DLD1 (cell line): ENCODE data around the gene UBXN2A.
"Not testable (repeated sequence)": the region's sequence is repeated elsewhere in the genome, so short reads cannot be mapped to it uniquely, and the experiment has no call there.

ENCODE experiments used
- in situ Hi-C: cut with HindIII; loops from 2 replicates; pipeline ENCODE4 v1.10.0; 2017; ENCODE audit warnings: low sequenced_read_pairs

The UBXN2A gene

DNA sequence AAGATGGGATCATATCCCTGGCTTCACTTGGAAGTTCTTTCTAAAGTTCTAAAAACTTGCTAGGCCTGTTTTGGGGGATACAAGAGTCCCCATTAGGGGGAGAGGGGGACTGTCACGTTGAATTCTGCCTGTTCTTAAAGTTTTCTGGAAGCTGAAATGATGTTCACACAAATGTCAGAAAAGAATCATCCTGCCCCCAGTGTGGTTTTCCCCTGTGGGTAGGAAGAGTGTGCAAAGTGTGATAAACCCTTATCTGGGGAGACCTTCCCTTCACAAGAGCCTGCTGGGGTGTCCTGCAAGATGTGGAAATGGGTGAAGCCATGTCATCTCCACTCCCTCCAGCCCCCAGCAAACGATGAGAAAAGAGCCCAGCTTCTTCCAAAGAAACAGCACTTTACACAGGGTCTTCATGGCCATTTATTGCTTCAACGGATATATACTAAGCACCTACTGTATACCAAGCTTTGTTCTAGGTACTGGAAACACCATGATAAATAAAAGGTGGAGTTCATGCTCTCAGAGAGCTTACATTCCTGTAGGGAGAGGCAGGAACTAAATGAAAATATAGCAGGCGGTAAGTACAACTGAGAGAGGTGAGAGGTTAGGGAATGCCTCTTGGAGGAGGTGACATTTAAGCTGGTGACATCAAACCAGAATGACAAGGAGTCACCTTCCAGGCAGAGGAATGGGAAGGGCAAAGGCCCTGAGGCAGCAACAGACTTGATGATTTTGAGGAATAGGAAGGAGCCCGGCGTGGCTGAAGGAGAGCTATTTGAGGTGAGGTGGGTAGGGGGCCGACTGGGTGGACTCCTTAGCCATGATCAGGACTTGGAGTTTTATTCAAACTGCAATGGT lies 71.2 kb downstream of the UBXN2A start:
- in situ Hi-C loops: no loop called here

GRCh38 chr2:24012521-24013188 lies 72.4 kb downstream of the UBXN2A start:
- in situ Hi-C loops: no loop called here

- in situ Hi-C loops: not testable (repeated sequence)
Measured at GRCh38 chr2:24014902-24015301, 74.6 kb downstream of the UBXN2A start.

DNA sequence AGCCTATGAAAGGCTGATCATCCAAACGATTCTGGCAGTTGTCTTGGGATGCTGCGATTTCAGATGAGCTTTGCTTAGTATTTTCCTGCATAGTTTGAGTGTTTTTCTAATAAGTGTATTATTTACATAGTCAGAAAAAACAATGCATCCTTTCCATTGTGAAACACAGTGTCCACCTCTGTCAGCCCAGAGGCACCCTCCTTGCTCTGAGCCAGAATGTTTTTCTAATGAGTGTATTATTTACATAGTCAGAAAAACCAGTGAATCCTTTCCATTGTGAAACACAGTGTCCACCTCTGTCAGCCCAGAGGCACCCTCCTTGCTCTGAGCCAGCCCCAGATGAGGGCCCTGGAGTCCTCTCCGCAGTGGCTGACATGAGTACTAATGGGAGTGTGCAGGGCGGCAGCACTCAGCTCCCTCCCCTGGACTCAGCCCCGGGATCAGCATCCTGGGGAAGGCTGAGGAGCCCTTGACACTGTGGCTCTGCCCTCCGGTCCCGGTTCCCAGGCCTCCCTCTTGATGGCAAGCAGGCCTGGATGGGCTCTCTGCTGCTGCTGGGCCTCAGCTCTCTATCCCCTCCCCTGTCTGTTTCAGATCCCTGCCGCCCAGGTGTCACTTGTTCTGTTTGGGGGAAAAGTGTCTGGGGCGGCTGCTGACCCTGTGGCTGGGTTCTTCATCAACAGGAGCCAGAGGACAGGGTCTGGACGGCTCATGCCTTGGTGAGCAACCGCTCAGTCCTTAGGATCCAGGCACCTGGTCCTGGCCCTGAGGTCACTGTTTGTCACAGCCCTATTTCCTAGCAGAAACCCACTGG lies 75.5 kb downstream of the UBXN2A start:
- in situ Hi-C loops: no loop called here

DNA sequence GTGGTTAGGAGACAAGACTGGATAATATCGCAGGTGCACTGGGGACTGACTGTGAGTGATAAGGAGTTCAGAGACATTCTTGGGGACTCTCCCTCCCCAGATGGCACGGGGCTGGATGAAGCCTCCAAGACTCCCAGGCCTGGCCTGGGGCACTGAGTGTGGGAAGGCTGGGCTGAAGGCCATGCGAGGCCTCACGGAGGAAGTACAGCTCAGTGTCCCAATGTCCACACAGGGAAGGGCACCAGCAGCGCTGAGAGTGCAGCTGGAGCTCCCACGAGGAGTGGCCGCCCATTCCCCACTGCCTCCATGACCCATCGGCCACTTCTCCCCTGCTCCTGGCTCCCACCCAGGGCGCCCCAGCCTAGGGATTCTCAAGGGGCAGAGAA lies 76.1 kb downstream of the UBXN2A start:
- in situ Hi-C loops: no loop called here

DNA sequence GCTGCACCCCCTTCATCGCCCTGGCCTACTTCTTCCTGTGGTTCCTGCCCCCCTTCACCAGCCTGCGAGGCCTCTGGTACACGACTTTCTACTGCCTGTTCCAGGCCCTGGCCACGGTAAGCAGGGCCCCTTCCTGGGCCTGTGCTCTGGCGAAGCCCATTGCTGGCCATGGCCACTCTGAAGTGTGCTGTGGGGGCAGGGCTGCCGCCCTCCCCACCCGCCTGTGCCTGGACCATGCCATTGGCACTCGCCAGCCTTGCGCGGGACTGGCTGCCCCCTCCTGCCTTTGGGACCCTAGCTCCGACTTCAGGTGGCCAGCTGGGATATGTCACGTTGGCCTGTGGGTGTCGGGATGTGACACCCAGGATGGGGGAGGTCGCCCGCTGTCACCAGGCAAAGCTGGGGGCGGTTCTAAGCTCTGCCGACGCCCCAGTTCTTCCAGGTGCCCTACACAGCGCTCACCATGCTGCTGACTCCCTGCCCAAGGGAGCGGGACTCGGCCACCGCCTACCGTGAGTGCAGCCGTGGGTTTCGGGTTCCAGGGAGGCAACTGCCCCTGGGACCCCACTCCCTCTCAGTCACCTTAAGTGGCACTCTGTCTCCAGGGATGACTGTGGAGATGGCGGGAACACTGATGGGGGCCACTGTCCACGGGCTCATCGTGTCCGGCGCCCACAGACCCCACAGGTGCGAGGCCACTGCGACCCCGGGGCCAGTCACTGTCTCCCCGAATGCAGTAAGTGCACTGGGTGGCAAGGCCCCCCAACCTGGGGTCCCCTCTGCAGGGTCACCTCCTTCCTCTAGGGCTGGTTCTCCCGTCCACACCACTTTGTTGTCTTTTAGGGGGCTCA lies 76.8 kb downstream of the UBXN2A start:
- in situ Hi-C loops: no loop called here

- in situ Hi-C loops: no loop called here
Measured at GRCh38 chr2:24017711-24018110, 77.4 kb downstream of the UBXN2A start.

DNA sequence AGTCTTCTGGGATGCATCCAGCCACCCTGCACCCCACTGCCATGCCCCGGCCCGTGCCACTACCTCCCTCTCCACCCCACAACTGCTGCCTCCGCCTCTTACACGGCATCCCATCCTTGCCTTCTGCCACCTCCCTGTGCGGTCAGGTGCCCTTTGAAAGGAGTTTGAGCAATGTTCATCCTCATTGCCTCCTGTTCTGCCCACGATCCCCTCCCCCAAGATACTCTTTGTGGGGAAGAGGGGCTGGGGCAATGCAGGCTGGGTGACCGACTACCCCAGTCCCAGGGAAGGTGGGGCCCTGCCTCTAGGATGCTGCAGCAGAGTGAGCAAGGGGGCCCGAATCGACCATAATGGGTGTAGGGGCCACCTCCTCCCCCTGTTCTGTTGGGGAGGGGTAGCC lies 78.0 kb downstream of the UBXN2A start:
- in situ Hi-C loops: no loop called here

- in situ Hi-C loops: no loop called here
Measured at GRCh38 chr2:24019729-24020128, 79.5 kb downstream of the UBXN2A start.

- in situ Hi-C loops: no loop called here
Measured at GRCh38 chr2:24020244-24020643, 80.0 kb downstream of the UBXN2A start.

GRCh38 chr2:24021122-24021998 lies 81.1 kb downstream of the UBXN2A start:
- in situ Hi-C loops: no loop called here

GRCh38 chr2:24022324-24022974 lies 82.2 kb downstream of the UBXN2A start:
- in situ Hi-C loops: no loop called here

DNA sequence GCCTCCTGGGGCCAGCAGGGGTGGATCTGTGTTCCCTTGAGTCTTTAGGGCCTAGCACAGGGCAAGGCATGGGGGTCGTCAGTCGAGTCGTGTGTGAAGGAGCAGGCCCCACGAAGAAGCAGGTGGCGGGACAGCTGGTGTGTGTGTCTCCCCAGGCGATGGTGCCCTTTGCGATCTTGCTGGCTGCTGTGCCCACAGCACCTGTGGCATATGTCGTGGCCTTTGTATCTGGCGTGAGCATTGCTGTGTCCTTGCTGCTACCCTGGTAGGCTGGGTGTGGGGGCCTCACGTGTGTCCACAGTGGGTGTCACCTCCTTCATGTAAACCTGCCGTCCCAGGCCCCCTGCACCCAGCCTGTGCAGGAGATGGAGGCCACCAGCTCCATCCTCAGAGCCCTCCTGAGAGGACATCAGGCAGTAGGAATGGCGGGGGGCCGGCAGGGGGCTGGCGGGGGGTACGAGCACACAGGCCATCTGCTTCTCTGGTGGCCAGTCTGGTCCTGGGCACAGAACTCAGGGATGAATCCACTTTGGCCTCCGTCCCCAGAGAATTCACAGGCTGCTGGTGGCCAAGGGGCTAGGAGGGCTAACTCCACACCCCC lies 82.8 kb downstream of the UBXN2A start:
- in situ Hi-C loops: no loop called here

GRCh38 chr2:24024018-24024417 lies 83.8 kb downstream of the UBXN2A start:
- in situ Hi-C loops: no loop called here

DNA sequence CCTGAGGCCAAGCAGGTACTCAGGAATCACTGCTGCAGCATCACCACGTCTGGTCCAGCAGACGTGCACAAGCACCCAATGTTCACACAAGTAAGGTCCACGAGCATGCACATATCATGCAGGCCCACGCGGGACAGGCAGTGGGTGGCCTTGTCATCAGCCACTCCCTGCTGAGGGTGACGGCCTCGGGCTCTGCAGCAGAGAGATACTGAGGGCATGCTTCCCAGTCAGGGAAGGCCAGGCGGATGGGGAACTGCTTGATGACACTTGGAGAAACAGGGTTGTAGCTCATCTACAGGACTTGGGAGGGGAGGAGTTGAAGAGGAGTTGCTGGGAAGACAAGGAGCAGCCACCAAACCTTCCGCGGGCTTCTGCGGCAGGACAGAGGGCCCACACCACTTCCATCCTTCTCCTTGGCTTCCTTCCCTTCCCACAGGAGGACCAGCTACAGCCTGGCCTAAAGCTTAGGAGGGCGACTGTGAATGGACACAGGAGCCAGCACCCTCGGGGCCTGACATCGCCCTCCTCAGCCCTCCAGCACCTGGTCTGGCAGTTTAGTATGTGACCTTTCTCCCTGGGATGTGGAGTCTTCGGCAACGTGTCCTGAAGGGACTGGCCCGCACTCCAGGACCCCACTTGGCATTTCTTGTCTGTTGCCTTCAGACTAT lies 84.9 kb downstream of the UBXN2A start:
- in situ Hi-C loops: no loop called here

GRCh38 chr2:24026233-24026632 lies 86.0 kb downstream of the UBXN2A start:
- in situ Hi-C loops: no loop called here

GRCh38 chr2:24038786-24039499 lies 98.7 kb downstream of the UBXN2A start:
- in situ Hi-C loops: no loop called here

DNA sequence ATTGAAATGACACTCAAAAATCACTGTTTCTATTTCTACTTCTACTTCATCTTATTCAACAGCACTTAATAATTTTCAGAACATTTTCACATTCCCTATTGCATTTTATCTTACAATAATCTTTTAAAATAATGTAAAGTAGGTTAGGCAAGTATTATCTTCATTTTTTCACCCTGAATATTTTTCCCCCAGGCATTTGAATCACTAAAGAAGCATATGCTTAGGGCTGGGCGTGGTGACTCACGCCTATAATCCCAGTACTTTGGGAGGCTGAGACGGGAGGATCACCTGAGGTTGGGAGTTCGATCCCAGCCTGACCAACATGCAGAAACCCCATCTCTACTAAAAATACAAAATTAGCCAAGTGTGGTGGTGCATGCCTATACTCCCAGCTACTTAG lies 100.2 kb downstream of the UBXN2A start:
- in situ Hi-C loops: no loop called here
